ENCODE results near the gene VPS13D. TPM values are rescaled to one million over a fixed set of nuclear protein-coding genes. Genes with fewer than 3 reads are reported as not detected.

VPS13D gene
- total RNA-seq, 1 experiment from 2014 or later: 20.2 TPM

DNA sequence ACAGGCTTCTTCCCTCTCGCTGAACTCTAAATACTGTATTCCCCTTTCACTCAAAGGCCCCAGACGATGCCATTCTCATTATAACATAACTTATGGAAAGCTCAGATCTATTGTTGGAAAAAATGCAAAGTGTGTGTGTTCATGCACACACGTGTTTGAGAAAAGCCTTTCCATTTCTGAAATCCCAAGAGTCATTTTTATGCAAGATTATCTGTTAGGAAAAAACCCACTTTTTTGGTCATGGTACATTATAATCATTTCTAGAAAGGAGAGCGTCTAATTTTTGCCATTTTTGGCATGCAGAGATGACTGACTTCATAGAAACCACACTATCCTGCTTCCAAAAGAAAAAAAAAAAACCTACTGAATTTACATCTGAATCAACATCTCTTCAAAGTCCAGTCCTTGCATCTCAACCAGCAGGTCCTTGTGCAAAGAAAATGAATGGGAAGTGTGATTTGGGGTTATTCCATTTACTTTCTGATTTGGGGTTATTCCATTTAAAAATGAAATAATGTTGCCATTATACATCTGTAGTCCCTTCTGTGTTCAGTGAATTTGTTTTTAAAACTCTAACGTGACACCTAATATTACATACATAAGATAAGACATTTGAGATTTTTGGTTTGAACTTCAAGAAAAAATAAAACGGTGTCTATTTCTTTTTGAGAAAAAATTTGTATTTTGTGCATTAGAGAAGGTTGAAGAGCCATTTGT, 237.9 kb downstream of the VPS13D start:
- no peak for DNase-seq
- TF ChIP-seq, protein P1, sequence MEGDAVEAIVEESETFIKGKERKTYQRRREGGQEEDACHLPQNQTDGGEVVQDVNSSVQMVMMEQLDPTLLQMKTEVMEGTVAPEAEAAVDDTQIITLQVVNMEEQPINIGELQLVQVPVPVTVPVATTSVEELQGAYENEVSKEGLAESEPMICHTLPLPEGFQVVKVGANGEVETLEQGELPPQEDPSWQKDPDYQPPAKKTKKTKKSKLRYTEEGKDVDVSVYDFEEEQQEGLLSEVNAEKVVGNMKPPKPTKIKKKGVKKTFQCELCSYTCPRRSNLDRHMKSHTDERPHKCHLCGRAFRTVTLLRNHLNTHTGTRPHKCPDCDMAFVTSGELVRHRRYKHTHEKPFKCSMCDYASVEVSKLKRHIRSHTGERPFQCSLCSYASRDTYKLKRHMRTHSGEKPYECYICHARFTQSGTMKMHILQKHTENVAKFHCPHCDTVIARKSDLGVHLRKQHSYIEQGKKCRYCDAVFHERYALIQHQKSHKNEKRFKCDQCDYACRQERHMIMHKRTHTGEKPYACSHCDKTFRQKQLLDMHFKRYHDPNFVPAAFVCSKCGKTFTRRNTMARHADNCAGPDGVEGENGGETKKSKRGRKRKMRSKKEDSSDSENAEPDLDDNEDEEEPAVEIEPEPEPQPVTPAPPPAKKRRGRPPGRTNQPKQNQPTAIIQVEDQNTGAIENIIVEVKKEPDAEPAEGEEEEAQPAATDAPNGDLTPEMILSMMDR (conservative IDR thresholded peaks at IDR 0.05): no peak

More for the DNA sequence above, 237.9 kb downstream of the VPS13D start:
- no peak overlapping the region for H3K4me3 Mint-ChIP-seq
- no peak overlapping the region for H4K5ac ChIP-seq (ENCODE audit: insufficient read length, low read depth, low read length)
- H3K27me3 Mint-ChIP-seq (ENCODE audit: low read depth): no peaks in the 10 kb centered on the region
- no peak overlapping the region for H2BK15ac ChIP-seq (ENCODE audit: low read depth, low read length)
- no peak overlapping the region for H3K14ac ChIP-seq (ENCODE audit: insufficient read depth, low read length)
- peaks cover 2% of the 10 kb centered on the region for H3K9me3 ChIP-seq (ENCODE audit: control insufficient read depth, low read depth, low read length)
- no peak overlapping the region for H4K8ac ChIP-seq (replicated peaks; ENCODE audit: insufficient read length, low read depth, low read length)
- H3K23ac ChIP-seq (ENCODE audit: insufficient read length, low read depth, low read length): no peak overlapping the region
- no peak overlapping the region for H3K4me2 ChIP-seq (ENCODE audit: insufficient read depth, insufficient read length, low read length)
- no peak overlapping the region for H3T11ph ChIP-seq (ENCODE audit: low read length)
- no peaks in the 10 kb centered on the region for H3K79me1 ChIP-seq (ENCODE audit: insufficient read depth, low read depth, low read length, poor library complexity, severe bottlenecking)
- H3K36me3 Mint-ChIP-seq (ENCODE audit: insufficient read depth in 1 of 3, low read depth in 3 of 3): peaks cover 2 to 15% (median 13%) of the 10 kb centered on the region in 3 experiments
- no peak overlapping the region for H4K91ac ChIP-seq (ENCODE audit: insufficient read length, low read depth, low read length)
- H2BK120ac ChIP-seq (ENCODE audit: low read depth, low read length, poor library complexity, severe bottlenecking): no peak overlapping the region
- H2AK5ac ChIP-seq (ENCODE audit: insufficient read length, low read length): no peak overlapping the region
- no peaks in the 10 kb centered on the region for H4K20me1 ChIP-seq (ENCODE audit: control insufficient read depth, insufficient read depth, insufficient read length)
- no peak overlapping the region for H2BK5ac ChIP-seq (ENCODE audit: insufficient read length, low read length)
- no peak overlapping the region for H3K27ac ChIP-seq (ENCODE audit: insufficient read length, low read depth, low read length)
- no peak overlapping the region for H2BK20ac ChIP-seq (ENCODE audit: low read depth, low read length, poor library complexity, severe bottlenecking)
- no peak overlapping the region for H2BK12ac ChIP-seq (ENCODE audit: insufficient read length, low read depth, low read length)
- no CpG with 5 or more reads among the region's 6 CpGs for WGBS (ENCODE audit: extremely low coverage, insufficient read length, low lambda C conversion rate)
- no peak overlapping the region for H3K56ac ChIP-seq (ENCODE audit: insufficient read length, low read depth, low read length)
- no peak overlapping the region for H3K9ac ChIP-seq (ENCODE audit: extremely low read depth, insufficient read length, low read length)
- 0 out of 7 replicates have a peak overlapping the region, but pooled peaks of 1 of the 3 experiments have one; percentile 8 for H3K27ac Mint-ChIP-seq
- H3K9me3 Mint-ChIP-seq: no peaks in the 10 kb centered on the region; a peak in 1 of 5 replicates
- H3K4ac ChIP-seq (ENCODE audit: low read depth, low read length): no peak overlapping the region
- H3K23me2 ChIP-seq (ENCODE audit: insufficient read length, low read depth, low read length, poor library complexity, severe bottlenecking): no peaks in the 10 kb centered on the region
- no peak overlapping the region for H3K18ac ChIP-seq (ENCODE audit: insufficient read length, low read depth, low read length)
- H2AFZ ChIP-seq (ENCODE audit: low read length): no peak overlapping the region
- H3K27me3 ChIP-seq (ENCODE audit: insufficient read depth, low read length): no peaks in the 10 kb centered on the region
- H3K4me1 Mint-ChIP-seq: peaks cover 6% of the 10 kb centered on the region in 2 experiments
- no peaks in the 10 kb centered on the region for H3K4me1 ChIP-seq (ENCODE audit: insufficient read depth, low read length)
- H3K79me2 ChIP-seq (ENCODE audit: insufficient read depth, low read length): no peaks in the 10 kb centered on the region

Measured in H9 (cell line).